Raji (cell line): ENCODE data around the gene PTPRN2.

ENCODE experiments used
- POLR2A ChIP-seq: IDR thresholded peaks from 2 replicates; pipeline ENCODE4 v1.6.1; 2011; ENCODE audit warnings: low read depth, low read length, control low read depth; ENCODE audit not compliant: insufficient read depth

PTPRN2 gene

DNA sequence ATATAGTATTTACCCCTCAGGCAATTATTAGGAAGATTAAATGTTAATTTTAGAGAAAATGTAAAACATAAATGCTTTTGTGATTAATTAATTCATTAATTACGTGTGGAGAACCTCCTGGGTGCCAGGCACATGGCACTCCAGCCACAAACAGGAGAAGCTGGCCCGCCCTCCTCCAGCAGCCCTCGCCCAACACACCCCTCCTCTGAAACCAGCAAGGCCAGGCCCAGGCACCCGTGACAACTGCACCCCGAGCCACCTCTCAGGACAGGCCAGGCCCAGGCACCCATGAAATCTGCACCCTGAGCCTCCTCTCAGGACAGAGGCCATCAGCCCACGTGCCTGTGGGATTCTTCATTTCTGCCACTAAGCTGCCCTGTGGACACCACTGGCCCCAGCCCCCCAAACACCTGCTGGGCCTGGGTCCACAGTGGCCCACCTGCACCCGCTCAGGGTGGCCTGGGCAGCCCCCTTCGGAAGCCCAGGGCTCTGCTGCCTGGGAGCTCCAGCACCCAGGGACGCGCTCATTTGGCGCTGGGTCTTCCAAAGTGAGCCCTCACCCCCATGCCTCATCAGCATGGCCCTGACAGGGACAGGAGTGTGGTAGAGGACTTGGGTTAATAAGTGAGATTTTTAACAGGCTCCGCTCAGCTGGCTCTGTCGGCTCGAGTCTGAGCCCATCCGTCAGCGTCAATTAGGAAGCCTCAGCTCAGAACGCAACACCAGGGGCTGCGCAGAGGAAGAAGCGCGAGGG is 768.7 kb downstream of the PTPRN2 start:
- TF ChIP-seq POLR2A, result no peak

DNA sequence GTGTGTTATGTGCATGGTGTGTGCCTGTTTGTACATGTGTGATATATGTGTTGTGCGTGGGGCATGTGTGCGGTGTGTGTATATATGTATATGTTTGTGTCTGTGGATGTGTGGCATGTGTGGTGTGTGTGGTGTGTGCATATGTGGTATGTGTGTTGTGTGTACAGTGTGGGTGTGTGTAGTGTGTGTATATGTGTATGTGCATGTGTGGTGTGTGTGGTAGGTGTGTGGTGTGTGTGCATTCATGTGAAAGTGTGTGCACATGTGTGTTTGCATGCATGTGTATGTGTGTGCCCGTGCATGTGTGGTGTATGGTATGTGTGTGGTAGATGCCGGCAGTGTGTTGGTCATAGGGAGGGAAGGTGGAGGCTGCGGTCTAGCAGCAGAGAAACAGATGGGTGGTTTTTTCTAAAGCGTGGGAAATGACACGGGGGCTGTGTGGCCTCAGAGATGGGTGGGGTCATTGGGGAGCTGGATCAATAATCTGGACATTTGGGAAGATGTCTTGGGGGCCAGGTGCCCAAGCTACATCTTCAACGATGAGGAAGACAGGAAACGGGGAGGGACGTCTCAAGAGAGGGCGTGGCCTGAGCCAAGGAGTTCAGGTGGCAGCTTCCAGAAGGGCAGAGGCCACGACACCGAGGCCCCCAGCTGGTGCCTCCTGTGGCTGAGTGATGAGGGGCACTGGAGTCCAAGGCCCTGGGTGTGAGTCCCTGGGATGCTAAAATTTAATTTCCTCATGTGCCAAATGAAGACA is 769.5 kb downstream of the PTPRN2 start:
- TF ChIP-seq POLR2A, result no peak

DNA sequence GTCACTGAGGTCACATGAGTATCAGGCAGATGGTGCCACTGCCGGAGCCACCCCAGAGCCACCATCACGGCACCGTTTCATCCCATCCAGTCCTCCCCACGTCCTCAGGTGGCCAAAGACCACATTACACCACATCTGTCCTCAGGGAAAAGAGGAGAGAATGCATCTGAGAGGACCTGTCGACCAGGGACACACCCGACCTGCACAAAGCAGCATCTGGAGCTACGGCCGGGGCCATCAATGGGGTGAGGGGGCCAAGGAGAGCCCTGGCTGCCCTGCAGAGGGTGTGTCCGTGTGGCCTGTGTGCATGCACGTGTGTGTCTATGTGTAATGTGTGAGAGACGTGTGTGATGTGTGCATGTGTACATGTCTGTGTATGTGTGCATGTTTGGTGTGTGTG is 770.2 kb downstream of the PTPRN2 start:
- TF ChIP-seq POLR2A, result no peak

DNA sequence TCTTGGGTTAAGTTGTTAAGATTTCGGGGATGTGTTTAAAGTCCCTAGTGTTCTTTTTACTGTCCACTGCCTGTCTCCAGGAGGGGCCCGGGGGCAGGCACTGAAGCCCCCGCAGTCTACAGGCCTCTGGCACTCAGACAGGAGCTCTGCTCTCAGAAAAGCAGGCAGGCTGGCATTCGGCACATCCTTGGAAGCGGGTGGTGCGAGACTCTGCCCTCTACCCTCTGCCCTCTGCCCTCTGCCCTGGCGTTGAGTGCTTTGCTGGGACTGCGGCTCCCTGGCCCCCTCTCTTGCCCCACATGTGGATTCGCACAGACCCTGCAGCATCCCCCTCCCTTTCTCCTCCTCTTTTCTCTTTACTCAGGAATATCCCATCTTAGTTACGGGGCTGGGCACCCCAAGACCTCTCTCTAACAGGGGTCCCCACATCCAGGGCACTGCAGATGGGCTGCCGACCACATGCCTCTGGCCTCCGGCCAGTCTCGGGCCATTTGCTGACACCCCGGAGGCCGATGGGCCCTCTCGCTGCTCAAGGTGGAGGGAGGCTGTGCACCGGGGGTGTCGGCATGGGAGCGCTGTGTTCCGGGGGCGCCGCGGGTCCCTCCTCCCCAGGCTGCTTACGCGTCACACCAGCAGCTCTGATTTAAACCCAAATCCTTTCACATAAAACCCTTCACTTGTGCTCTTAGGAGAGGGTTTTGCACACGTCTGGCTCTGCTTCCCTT is 770.9 kb downstream of the PTPRN2 start:
- TF ChIP-seq POLR2A, result no peak

DNA sequence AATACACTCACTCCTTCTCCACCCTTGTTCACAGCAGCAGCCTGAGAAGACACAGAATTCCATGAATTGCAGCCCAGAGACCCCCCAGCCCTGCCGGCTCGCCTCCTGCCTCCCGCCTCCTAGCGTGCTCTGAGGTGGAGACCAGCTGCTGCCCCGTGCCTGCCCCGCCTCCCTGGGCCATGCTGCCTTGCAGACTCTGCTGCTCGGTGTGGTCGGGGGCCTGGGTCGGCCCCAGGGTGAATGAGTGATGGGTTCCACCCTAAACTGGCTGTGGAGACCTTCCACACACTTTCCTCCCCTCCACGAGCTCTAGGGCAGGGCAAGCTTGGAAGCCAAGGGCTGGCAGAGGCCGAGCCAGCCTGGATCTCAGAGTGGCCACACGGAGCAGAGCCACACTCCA is 771.5 kb downstream of the PTPRN2 start:
- TF ChIP-seq POLR2A, result no peak

DNA sequence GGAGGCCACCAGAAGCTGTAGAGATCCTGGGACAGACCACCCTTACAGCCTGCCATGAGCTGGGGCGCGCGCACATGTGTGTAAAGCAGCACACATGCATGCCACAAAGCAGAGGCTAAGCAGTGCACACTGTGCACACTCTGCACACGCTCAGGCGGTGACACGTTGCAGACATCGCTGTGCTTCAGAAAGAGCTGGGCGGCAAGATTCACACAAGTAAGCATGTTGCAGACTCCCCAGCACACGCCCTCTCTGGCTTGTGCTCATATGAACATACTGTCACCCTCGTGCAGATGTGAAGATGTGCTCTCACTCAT is 772.0 kb downstream of the PTPRN2 start:
- TF ChIP-seq POLR2A, result no peak

DNA sequence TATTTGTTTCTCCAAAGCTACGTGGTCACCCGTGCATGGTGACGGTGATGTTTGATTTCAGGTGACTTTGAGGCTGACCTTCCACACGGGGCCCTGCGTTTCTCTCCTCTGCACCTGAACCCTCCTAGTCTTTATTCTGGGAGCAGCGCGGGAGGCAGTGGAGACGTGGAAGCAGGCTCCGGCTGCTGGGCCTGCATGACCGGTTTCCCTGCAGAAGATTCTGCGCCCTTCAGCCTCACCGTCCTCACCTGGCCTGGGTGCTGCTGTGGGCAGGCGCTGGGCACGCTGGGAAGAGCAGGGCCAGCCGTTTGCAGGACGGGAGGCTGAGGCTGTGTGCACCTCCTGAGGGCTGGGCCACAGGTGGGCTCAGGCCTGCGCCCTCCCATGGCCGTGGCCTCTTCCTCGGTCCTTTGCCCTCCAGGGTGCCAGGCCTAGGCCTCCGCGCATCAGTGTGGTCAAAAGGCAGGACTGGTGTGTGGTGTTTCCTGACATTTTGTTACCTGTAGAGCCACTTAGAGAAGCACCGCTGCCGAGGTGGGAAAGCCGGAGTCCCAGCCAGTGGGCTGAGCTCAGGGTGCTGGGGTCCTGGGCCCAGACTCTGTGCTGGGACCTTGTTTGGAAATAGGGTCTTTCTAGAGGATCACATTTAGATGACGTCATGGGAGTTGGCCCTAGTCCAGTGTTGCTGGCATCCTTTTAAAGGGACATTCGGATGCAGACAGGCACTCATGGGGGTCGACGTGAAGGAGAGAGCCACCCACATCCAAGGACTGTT is 772.5 kb downstream of the PTPRN2 start:
- TF ChIP-seq POLR2A, result no peak

DNA sequence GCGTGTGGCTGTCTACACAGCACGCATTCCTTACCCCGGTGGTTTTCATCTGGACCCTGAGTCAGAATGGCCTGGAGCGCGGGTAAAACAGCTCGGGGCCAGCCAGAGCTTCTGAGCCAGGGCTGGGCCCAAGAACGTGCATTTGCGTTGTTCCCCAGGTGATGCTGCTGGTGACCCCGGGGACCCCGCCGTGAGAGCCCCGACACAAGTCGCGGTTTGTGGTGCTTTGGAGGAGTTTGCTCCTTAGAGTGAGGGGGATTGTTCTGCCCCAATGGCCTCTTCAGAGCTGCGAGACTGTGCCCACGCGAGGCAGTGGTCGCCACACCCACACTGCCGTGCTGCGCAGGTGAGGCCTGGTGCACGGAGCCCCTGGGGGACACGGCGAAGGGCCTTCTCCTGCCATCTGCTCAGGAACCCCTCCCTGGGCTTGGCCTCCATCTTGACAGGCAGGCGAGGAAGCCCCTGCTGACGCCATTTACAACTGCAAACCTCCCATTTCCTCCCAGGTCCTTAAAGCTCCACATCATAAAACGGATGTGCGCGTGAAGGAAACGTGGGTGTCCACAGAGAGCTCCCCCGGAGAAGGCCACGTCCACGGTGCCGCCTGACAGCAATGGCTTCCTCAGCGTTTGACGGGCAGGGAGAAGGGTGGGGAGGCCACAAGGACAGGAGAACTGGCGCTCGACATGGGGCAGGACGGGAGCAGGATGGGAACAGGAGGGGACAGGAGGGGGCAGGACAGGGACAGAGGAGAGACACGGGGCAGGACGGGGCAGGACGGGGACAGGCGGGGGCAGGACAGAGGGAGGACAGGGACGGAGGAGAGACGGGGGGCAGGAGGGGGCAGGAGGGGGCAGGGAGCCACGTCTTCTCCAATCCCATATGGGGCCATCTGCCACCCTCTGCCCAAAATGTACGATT is 773.6 kb downstream of the PTPRN2 start:
- TF ChIP-seq POLR2A, result no peak

DNA sequence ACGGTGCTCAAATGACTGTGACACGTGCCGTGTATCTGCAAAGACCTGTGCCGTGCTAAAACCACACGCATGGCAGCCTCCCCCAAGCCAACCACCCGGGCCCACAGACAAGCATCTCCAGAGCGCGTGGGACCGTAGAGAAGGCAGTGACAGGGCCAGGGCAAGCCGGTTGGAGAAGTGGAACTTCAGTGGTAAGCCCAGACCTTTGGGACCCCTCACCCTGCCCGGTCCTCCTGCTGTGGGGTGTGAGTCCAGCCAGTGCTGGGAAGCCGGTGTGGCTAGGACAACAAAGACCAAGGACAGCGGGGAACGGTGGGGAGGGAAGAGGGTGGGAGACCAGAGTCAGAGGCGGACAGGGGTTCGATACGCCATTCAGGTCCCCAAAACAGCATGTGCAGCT is 774.6 kb downstream of the PTPRN2 start:
- TF ChIP-seq POLR2A, result no peak

DNA sequence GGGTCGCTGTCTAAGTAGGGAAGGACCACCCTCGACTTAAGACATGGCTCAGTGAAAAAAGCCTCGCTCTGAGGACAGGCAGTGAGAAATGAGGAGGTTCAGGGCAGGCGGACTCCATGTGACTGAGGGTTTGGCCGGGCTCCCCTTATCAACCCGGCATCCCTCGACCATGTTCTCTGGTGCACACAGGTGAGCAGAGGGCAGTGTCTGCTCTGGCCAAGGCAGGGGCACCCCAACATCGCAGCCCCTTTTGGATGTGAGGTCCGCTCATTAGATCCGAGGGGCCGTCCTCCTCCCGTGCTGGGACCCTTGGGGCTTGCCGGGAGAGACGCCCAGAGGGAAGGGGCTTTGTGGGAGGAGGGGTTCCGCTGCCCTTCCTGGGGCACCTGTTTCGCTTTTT is 775.7 kb downstream of the PTPRN2 start:
- TF ChIP-seq POLR2A, result no peak

DNA sequence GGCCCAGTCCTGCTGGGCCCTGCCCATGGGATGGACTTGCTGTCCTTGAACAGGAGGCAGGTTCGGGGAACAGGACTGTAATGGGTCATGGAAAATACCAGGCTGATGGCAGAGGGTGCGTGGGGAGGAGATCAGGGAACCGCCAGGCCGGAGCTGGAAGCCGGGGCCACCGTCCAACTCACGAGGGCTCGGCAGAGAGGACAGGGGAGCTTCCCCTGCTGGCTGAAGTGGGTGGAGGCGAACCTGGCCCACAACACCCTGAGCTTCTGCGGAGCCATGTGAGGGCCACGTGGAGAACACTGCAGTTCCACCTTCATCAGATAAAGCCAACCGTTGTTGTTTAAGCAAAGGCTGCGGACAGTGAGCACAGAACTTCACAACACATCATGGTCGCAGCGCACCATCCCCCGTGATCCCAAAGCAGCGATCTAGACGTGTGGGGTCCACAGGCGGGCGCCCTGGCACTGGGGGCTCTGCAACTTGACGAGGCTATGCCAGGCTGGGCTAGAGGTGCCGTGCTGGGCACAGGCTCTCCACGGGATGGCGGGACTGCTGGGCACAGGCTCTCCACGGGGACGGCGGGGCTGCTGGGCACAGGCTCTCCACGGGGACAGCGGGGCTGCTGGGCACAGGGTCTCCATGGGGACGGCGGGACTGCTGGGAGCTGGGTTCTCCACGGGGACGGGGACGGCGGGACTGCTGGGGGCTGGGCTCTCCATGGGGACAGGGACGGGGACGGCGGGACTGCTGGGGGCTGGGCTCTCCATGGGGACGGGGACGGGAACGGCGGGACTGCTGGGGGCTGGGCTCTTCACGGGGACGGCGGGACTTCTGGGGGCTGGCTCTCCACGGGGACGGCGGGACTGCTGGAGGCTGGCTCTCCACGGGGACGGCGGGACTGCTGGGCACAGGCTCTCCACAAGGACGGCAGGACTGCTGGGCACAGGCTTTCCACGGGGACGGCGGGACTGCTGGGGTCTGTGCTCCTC is 777.5 kb downstream of the PTPRN2 start:
- no peak for TF ChIP-seq POLR2A

DNA sequence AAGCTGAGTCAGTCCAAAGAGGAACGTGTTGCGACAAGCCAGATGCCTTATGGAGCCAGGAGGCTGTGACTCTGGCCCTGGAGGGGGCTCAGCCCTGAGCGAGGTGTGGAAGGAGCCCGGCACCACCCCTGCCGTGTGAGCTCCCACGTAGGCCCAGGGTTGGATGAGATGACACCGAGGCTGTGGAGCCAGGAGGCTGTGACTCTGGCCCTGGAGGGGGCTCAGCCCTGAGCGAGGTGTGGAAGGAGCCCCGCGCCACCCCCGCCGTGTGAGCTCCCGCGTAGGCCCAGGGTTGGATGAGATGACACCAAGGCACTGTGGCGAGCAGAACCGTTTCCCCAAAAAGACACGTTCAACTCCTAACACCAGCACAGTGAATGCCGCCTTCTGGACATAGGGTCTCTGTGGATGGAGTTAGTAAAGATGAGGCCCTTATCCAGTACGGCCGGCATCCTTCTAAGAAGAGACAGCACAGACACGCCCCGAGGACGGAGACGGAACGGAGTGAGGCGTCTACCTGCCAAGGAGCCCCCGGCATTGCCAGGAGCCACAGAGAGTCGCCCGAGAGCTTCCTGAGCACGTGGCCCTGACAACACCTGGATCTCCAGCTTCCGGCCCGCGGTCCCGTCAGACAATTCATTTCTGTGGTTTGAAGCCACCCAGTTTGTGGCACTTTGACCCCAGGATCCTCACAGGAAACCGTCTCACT is 778.3 kb downstream of the PTPRN2 start:
- no peak for TF ChIP-seq POLR2A
